Measurements from ENCODE around the gene DYNC1H1. TPM values are rescaled to one million over a fixed set of nuclear protein-coding genes. Genes with fewer than 3 reads are reported as not detected.

Gene DYNC1H1
- total and polyA plus RNA-seq, 2 of the 13 experiments (the other 11 are each of a cell fraction or from before 2014, with no cell fraction given) = 74.4 to 239 TPM

DNA sequence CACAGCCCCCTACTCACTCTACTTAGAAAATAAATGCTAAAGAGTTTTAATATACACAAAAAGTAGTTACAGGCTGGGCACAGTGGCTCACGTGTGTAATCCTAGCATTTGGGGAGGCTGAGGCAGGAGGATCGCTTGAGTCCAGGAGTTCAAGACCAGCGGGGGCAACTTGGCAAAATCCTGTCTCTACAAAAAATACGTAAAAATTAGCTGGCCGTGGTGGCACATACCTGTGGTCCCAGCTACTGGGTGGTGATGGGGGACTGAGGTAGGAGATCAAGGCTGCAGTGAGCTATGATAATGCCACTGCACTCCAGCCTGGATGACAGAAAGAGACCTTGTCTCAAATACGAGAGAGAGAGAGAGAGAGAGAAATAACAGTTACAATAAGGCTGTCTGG, 9.9 kb upstream of the DYNC1H1 start (continued):
- TF ChIP-seq ZNF879 (CRISPR knock-in tag; IDR thresholded peaks at IDR 0.05) (no peak), SNRNP70 (IDR thresholded peaks at IDR 0.05; ENCODE audit: low read depth, low read length) (no peak)

- peaks cover 0 to 3% of the 10 kb centered on the region in 2 experiments; a peak in 2 of 5 replicates for H3K27me3 ChIP-seq (ENCODE audit: control insufficient read depth in 1 of 2, insufficient read depth in 2 of 2, low read length in 2 of 2)
- ATAC-seq (no peak), DNase-seq (ENCODE audit: low spot score) (no peak), FAIRE-seq (no peak)
- no peaks in the 10 kb centered on the region for H4K20me1 ChIP-seq (ENCODE audit: insufficient read depth, low read length)
- no peak for TF ChIP-seq GTF2F1 (IDR thresholded peaks at IDR 0.05; ENCODE audit: low read length)
- TF ChIP-seq, protein P1, sequence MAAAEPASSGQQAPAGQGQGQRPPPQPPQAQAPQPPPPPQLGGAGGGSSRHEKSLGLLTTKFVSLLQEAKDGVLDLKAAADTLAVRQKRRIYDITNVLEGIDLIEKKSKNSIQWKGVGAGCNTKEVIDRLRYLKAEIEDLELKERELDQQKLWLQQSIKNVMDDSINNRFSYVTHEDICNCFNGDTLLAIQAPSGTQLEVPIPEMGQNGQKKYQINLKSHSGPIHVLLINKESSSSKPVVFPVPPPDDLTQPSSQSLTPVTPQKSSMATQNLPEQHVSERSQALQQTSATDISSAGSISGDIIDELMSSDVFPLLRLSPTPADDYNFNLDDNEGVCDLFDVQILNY (CRISPR knock-in tag; conservative IDR thresholded peaks at IDR 0.05) = no peak
- intact Hi-C loops (cut with micrococcal nuclease; ENCODE audit: unreplicated experiment) = no loop called here
- no peak overlapping the region for H3K4me2 ChIP-seq (ENCODE audit: low read depth, low read length)
- H3K36me3 ChIP-seq (replicated peaks in 1 of 2; ENCODE audit: control insufficient read depth in 1 of 2, insufficient read depth in 2 of 2, low read length in 2 of 2) = no peaks in the 10 kb centered on the region
- in situ Hi-C loops (cut with HindIII; ENCODE audit: extremely low pct_ligation_motif_present, low pct_unique_long_range_greater_than_20kb) = no loop called here
- no peak overlapping the region for H2AFZ ChIP-seq (ENCODE audit: low read length)
- H3K9me3 ChIP-seq (ENCODE audit: low read length) = no peaks in the 10 kb centered on the region
- H3K9ac ChIP-seq (ENCODE audit: insufficient read depth, low read depth, low read length) = no peak overlapping the region
- peaks cover 36% of the 10 kb centered on the region for H3K4me1 ChIP-seq (ENCODE audit: insufficient read depth, low read length)
- no peak overlapping the region for H3K4me3 ChIP-seq (replicated peaks in 1 of 3; ENCODE audit: insufficient read depth in 1 of 3, low read depth in 2 of 3, low read length in 3 of 3)
- no peak overlapping the region for H3K27ac ChIP-seq (ENCODE audit: extremely low read length, insufficient read depth, low read length)
- 72% methylated on average over 34 of the region's 34 CpGs for WGBS (ENCODE audit: low lambda C conversion rate)
- BruUV-seq (replicated peaks) = no TSS peak
- H3K79me2 ChIP-seq (ENCODE audit: insufficient read depth, low read length) = peaks cover under 1% of the 10 kb centered on the region
- ChIA-PET CTCF (ENCODE audit: low intra/inter-chr PET ratio, low total read pairs) (no interaction called here), POLR2A (no interaction called here)
Measured at GRCh38 chr14:101955695-101956161, 8.6 kb upstream of the DYNC1H1 start.

GRCh38 chr14:101956179-101956885, 8.0 kb upstream of the DYNC1H1 start:
- no peak for DNase-seq (ENCODE audit: low spot score)
- intact Hi-C loops (cut with micrococcal nuclease; ENCODE audit: unreplicated experiment) = no loop called here
- ATAC-seq = no peak
- CTCF ChIA-PET (ENCODE audit: low intra/inter-chr PET ratio, low total read pairs) = no interaction called here
- Histone ChIP-seq H3K4me3 (replicated peaks in 1 of 3; ENCODE audit: insufficient read depth in 1 of 3, low read depth in 2 of 3, low read length in 3 of 3) (no peak overlapping the region), H4K20me1 (ENCODE audit: insufficient read depth, low read length) (no peaks in the 10 kb centered on the region), H3K4me2 (ENCODE audit: low read depth, low read length) (no peak overlapping the region), H3K4me1 (ENCODE audit: insufficient read depth, low read length) (peaks cover 38% of the 10 kb centered on the region), H3K79me2 (ENCODE audit: insufficient read depth, low read length) (no peaks in the 10 kb centered on the region), H3K27me3 (ENCODE audit: control insufficient read depth in 1 of 2, insufficient read depth in 2 of 2, low read length in 2 of 2) (peaks cover 0 to 3% of the 10 kb centered on the region in 2 experiments; a peak in 2 of 5 replicates), H3K27ac (ENCODE audit: extremely low read length, insufficient read depth, low read length) (no peak overlapping the region), H3K36me3 (replicated peaks in 1 of 2; ENCODE audit: control insufficient read depth in 1 of 2, insufficient read depth in 2 of 2, low read length in 2 of 2) (no peaks in the 10 kb centered on the region), H3K9me3 (ENCODE audit: low read length) (no peaks in the 10 kb centered on the region), H2AFZ (ENCODE audit: low read length) (no peak overlapping the region), H3K9ac (ENCODE audit: insufficient read depth, low read depth, low read length) (no peak overlapping the region)
- in situ Hi-C loops (cut with HindIII; ENCODE audit: extremely low pct_ligation_motif_present, low pct_unique_long_range_greater_than_20kb) = no loop called here
- POLR2A ChIA-PET = no interaction called here
- BruUV-seq (replicated peaks) = no TSS peak
- TF ChIP-seq AGO1 (IDR thresholded peaks at IDR 0.05; ENCODE audit: low read depth, low read length, poor library complexity, severe bottlenecking) (no peak), ZNF496 (CRISPR knock-in tag; IDR thresholded peaks at IDR 0.05; ENCODE audit: insufficient replicate concordance) (no peak), ZKSCAN5 (CRISPR knock-in tag; IDR thresholded peaks at IDR 0.05) (no peak), TP53 (CRISPR knock-in tag; conservative IDR thresholded peaks at IDR 0.05) (no peak), ZNF362 (CRISPR knock-in tag; IDR thresholded peaks at IDR 0.05; ENCODE audit: borderline replicate concordance) (no peak), EED (CRISPR knock-in tag; IDR thresholded peaks at IDR 0.05) (no peak), ZBTB3 (CRISPR knock-in tag; IDR thresholded peaks at IDR 0.05; ENCODE audit: borderline replicate concordance, low read depth) (no peak)
- FAIRE-seq = no peak
- 51% methylated on average over 15 of the region's 25 CpGs for WGBS (ENCODE audit: low lambda C conversion rate)
